GM21515 (cell line): Measurements from ENCODE around the gene THAP11.
A peak's percentile ranks its signal among the peaks of the same experiment; 100 is the strongest.
"Not testable (repeated sequence)": the region's sequence is repeated elsewhere in the genome, so short reads cannot be mapped to it uniquely, and the experiment has no call there.

Experiments
- ATAC-seq: cut with Tn5 transposase; IDR thresholded peaks from one replicate; pipeline ENCODE4 v1.9.1; 2021; ENCODE audit not compliant: unreplicated experiment

The THAP11 gene

DNA sequence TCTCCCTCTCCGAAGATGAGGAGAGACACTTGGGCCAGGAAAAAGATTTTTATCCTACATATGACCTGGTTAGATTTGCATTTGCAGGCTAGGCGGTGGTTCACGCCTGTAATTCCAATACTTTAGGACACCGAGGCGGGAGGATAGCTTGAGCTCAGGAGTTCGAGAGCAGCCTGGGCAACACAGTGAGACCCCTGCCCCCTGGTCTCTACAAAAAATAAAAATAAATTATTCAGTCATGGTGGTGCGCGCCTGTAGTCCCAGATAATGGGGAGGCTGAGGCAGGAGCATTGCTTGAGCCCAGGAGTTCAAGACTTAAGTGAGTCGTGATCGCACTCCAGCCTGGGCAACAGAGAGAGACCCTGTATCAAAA, 7.9 kb upstream of the THAP11 start:
- ATAC-seq, result no peak

DNA sequence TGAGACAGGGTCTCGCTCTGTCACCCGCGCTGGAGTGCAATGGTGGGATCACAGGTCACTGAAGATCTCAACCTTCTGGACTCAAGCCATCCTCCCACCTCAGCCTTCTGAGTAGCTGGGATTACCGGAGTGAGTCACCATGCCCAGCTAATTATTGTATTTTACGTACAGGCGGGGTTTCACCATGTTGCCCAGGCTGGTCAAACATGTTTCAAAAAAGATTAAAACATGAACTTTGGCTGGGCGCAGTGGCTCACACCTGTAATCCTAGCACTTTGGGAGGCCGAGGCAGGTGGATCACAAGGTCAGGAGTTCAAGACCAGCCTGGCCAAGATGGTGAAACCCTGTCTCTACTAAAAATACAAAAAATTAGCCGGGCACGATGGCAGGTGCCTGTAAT, 4.9 kb upstream of the THAP11 start:
- ATAC-seq, result not testable (repeated sequence)

GRCh38 chr16:67837811-67838210, 4.3 kb upstream of the THAP11 start:
- no peak for ATAC-seq

DNA sequence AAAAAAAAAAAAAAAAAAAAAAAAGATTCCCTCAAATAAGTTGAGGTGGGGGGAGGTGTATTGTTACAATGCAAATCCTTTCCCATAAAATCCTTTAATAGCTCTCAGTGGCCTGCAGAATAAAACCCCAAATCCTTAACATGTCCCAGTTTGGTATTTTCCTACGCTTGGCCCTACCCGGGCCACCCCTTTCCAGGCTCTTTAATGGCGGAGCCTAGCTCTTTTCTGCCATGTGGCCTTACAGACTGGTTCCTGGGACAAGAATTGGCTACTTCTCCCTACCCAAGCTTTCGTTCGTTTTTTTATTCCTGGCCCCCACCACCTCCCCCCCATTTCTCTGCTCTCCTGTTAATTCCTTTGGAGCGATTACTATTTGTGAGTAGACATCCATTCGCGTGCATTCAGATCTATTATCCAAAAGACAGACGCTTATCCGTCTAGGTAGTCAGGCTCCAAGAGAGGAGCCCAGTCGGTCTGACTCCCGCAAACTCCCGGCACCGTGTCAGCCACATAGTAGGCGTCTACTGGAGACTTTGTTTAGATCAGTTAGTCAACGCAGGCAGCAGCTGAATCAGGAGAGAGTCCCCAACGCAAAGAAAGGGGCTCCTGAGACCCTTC, 813 bp upstream of the THAP11 start:
- ATAC-seq, result no peak

DNA sequence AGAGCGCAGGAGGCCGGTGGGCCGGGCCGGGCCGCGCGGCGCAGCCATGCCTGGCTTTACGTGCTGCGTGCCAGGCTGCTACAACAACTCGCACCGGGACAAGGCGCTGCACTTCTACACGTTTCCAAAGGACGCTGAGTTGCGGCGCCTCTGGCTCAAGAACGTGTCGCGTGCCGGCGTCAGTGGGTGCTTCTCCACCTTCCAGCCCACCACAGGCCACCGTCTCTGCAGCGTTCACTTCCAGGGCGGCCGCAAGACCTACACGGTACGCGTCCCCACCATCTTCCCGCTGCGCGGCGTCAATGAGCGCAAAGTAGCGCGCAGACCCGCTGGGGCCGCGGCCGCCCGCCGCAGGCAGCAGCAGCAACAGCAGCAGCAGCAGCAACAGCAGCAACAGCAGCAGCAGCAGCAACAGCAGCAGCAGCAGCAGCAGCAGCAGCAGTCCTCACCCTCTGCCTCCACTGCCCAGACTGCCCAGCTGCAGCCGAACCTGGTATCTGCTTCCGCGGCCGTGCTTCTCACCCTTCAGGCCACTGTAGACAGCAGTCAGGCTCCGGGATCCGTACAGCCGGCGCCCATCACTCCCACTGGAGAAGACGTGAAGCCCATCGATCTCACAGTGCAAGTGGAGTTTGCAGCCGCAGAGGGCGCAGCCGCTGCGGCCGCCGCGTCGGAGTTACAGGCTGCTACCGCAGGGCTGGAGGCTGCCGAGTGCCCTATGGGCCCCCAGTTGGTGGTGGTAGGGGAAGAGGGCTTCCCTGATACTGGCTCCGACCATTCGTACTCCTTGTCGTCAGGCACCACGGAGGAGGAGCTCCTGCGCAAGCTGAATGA, 606 bp downstream of the THAP11 start:
- peak; percentile 4 for ATAC-seq

DNA sequence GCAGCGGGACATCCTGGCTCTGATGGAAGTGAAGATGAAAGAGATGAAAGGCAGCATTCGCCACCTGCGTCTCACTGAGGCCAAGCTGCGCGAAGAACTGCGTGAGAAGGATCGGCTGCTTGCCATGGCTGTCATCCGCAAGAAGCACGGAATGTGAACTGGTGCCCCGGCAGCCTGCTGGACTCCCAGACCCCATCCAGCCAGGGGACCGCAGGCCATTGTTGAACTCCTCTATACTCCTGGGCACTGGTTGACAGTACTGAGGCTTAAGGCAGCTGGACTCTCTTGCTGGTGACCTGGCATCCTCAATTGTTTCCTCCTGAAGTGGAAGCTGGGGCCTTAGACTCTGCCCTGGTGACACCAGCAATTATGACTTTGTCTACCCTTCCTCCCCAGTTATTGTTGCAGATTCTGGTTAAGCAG, 1.2 kb downstream of the THAP11 start:
- no peak for ATAC-seq

DNA sequence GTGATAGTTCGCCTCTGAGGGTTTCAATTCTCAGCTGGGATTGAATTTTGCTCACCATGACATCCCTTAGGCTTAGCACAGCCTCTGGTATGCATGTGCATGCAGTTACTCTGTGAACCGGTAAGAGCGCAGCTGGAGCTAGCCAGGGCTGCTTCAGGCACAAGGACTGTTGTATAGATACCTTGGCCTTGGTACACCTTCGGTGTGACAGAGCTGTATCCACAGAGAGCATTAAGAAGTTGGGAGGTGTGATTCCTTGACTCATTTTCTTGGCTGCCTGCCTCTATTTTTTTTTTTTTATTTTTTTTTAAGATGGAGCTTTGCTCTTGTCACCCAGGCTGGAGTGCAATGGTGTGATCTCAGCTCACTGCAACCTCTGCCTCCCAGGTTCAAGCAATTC, 2.4 kb downstream of the THAP11 start:
- ATAC-seq, result no peak

DNA sequence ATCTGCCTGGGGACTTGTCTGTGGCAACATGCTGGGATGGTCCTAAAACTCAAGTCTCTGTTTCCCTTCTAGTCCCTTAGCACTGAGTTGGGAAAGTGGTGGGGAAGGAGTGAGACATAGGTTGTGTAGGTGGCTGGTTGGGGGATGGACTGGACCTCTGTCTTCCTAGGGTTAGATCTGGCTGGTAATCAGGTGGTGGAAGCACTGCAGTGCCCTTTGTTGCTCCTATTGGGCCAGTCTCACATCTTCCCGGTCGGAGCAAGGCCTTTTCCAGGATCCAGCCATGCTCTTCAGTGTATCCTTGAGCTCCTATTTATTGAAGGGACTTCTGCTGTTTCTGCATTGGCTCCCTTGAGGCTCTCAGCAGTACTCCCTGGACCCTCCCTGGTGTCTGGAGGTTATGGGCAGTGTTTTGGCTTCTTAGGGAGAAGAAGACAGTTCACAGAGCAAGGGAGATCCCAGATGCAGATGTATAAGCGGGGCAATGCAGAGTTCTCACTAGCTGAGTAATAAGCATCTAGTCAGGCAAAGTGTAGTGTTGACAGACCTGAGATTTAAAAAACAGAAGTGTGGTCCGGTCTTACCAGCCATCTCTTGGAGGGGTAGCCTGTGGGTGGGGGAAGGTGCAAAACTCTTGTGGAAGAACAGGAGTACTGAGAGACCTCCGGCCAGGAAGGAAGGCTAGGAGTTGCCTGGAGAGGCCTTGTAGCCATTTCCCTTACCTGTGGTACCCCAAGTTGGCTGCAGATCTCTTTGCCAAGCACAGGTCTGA, 3.4 kb downstream of the THAP11 start:
- no peak for ATAC-seq

- no peak for ATAC-seq
Observed at GRCh38 chr16:67846063-67846319, 3.9 kb downstream of the THAP11 start.

GRCh38 chr16:67846320-67847063, 4.4 kb downstream of the THAP11 start, which contains the start of gene NUTF2:
TSS of gene NUTF2 (plus strand) at chr16:67846933. CDS start at chr16:67865131, 18,198 bp downstream.
- ATAC-seq, result peak; percentile 48

GRCh38 chr16:67847064-67847861, 5.1 kb downstream of the THAP11 start, which contains the start of gene CENPT:
TSS of gene CENPT (minus strand) at chr16:67847693. CDS start at chr16:67833859, 13,834 bp downstream.
- peak; percentile 36 for ATAC-seq

- ATAC-seq, result no peak
Observed at GRCh38 chr16:67848118-67848517, 6.0 kb downstream of the THAP11 start.

GRCh38 chr16:67853670-67854069, 11.6 kb downstream of the THAP11 start:
- ATAC-seq, result no peak

GRCh38 chr16:67855789-67856188, 13.7 kb downstream of the THAP11 start:
- ATAC-seq, result no peak

- ATAC-seq, result no peak
Observed at GRCh38 chr16:67856927-67857546, 14.9 kb downstream of the THAP11 start.

DNA sequence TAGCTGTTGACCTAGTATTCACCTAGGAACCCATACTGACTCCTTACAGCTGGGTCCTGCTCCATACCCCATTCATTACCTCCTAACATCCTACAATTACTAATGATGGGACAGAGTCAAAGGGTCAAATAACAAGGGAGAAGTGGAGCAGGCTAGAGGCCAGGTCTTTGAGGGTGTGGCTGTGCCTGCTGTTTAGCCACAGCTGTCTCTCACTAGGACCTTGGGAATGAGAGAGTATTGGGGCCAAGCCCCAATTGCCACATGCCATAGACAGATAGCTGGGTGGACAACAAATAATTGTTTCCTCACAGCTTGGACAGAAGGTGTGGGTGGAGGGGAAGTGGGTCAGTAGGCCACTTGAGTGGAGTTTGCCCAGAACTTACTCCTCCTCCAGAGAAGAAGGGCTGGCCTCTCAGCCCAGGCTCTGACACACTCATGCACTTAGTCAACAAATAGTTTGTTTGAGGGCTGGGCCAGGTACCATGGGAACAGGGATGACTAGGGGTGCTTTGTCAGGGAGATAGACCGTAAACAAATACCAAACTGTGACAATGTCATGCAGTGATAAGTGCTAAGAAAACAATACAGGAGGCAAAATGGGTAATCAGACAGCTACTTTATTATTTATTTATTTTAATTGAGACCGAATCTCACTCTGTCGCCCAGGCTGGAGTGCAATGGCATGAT, 15.6 kb downstream of the THAP11 start:
- no peak for ATAC-seq

DNA sequence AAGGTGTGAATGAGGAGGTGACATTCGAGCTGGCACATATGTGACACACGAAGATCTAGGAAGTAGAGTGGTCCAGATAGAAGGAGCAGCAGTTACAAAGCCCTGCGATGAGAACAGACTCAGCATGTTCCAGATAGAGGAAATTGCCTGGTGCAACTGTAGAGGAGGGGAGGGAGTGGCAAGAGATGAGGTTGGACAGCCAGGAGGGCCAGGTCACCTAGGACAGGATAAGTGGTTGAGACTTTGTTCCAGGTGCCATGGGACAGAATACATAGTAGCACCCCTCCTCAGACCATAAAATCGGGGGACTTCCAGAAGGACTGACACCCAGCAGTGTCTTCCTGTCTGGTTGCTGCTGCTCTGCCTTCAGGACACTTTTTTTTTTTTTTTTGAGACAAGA, 16.4 kb downstream of the THAP11 start:
- ATAC-seq, result no peak

GRCh38 chr16:67860589-67861398, 18.7 kb downstream of the THAP11 start:
- ATAC-seq, result no peak

GRCh38 chr16:67861877-67862276, 19.8 kb downstream of the THAP11 start:
- no peak for ATAC-seq
